ENCODE measurements around the gene AMACR.
"Not testable (repeated sequence)": the region's sequence is repeated elsewhere in the genome, so short reads cannot be mapped to it uniquely, and the experiment has no call there.

DNA sequence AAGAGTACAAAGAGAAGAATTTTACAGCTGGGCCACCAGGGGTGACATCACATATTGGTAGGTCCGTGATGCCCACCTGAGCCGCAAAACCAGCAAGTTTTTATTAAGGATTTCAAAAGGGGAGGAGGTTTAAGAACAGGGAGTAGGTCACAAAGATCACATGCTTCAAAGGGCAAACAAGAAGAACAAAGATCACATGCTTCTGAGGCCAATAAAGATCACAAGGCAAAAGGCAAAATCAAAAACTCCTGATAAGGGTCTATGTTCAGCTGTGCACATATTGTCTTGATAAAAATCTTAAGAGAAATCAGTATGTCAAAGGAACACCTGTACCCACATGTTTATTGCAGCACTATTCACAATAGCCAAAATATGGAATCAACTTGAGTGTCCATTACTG, 2.3 kb upstream of the AMACR start:
- TF ChIP-seq, protein P1, sequence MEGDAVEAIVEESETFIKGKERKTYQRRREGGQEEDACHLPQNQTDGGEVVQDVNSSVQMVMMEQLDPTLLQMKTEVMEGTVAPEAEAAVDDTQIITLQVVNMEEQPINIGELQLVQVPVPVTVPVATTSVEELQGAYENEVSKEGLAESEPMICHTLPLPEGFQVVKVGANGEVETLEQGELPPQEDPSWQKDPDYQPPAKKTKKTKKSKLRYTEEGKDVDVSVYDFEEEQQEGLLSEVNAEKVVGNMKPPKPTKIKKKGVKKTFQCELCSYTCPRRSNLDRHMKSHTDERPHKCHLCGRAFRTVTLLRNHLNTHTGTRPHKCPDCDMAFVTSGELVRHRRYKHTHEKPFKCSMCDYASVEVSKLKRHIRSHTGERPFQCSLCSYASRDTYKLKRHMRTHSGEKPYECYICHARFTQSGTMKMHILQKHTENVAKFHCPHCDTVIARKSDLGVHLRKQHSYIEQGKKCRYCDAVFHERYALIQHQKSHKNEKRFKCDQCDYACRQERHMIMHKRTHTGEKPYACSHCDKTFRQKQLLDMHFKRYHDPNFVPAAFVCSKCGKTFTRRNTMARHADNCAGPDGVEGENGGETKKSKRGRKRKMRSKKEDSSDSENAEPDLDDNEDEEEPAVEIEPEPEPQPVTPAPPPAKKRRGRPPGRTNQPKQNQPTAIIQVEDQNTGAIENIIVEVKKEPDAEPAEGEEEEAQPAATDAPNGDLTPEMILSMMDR (IDR thresholded peaks at IDR 0.05), result not testable (repeated sequence)
- not testable (repeated sequence) for TF ChIP-seq POLR2AphosphoS5 (IDR thresholded peaks at IDR 0.05; ENCODE audit: low read depth, low read length)

All from Panc1 (cell line).